ENCODE data around the gene C16orf92. TPM values are rescaled to one million over a fixed set of nuclear protein-coding genes. Genes with fewer than 3 reads are reported as not detected.
"Not testable (repeated sequence)": the region's sequence is repeated elsewhere in the genome, so short reads cannot be mapped to it uniquely, and the experiment has no call there.

Gene C16orf92
- total and polyA plus RNA-seq, 5 donors = not detected

DNA sequence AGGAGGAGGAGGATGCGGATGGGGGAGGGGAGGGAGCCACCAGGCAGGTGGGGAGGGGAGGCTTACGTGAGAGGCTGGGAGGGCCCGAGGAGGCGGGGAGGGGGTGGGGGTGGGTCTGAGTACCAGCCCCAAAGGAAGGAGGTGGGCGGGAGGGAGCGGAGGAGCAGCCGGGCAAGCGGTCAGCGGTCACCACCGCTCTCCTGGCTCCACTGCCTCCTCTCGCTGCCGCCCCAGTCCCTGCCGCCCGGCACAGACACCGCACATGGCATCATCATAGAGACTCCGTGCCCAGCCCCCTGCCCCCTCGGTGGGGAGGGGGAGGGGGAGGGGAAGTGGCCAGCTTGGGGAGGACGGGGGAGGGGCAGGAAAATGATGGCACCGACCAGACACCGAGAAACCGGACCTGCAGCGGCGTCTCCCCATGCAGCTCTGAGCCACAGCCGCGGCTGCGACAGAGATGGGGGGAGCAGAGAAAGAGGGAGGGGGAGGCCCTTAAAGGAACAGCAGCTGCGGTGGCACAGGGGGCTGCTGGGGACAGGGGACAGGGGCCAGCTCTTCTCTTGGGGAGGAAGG lies 7.9 kb downstream of the C16orf92 start, which contains the start of gene TLCD3B:
Gene TLCD3B (minus strand): TSS at position 431 of the 573 bp plus-strand sequence. CDS start 744 bp downstream, outside the sequence.
- DNase-seq = peak in 1 of 3 donors; percentile 54
- Histone ChIP-seq H3K4me1 (ENCODE audit: control insufficient read depth, insufficient read depth, low read length) (no peaks in the 10 kb centered on the region), H3K9me3 (ENCODE audit: control insufficient read depth, low read length) (no peaks in the 10 kb centered on the region), H3K4me3 (ENCODE audit: low read length) (no peak within 1 kb of the TSS), H3K27ac (ENCODE audit: low read length) (no peak within 1 kb of the TSS), H3K27me3 (ENCODE audit: control insufficient read depth, insufficient read depth) (no peaks in the 10 kb centered on the region)
- intact Hi-C loops (cut with DNase I) = no loop called here
- WGBS = 1% methylated on average over 27 of the region's 27 CpGs
- ATAC-seq = peak in 1 of 2 donors; percentile 15

DNA sequence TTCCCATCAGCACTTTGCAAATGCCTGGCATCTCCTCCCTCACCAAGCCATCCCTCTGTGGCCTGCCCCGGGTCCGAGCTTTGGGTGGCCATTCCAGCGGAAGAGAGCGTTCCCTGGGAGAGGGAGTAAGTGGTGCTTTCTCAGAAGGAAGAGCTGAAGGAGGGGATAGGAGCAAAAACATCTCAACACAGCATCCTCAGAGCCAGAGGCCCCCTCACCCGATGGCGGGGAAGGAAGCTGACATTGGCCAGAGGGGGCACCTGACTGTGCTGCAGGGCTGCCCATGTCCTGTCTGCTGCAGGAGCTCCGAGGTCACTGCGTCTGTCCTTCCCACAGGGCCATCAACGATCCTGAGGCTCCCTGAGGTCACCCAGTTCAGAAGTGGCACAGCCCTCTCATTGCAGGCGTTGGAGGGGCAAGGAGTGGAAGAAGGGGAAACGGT lies 8.5 kb downstream of the C16orf92 start:
- 20% methylated on average over 11 of the region's 11 CpGs for WGBS
- Histone ChIP-seq H3K4me3 (ENCODE audit: low read length) (no peak overlapping the region), H3K4me1 (ENCODE audit: control insufficient read depth, insufficient read depth, low read length) (no peaks in the 10 kb centered on the region), H3K27ac (ENCODE audit: low read length) (no peak overlapping the region), H3K27me3 (ENCODE audit: control insufficient read depth, insufficient read depth) (no peaks in the 10 kb centered on the region), H3K9me3 (ENCODE audit: control insufficient read depth, low read length) (no peaks in the 10 kb centered on the region)
- intact Hi-C loops (cut with DNase I) = no loop called here
- DNase-seq (no peak), ATAC-seq (no peak)

DNA sequence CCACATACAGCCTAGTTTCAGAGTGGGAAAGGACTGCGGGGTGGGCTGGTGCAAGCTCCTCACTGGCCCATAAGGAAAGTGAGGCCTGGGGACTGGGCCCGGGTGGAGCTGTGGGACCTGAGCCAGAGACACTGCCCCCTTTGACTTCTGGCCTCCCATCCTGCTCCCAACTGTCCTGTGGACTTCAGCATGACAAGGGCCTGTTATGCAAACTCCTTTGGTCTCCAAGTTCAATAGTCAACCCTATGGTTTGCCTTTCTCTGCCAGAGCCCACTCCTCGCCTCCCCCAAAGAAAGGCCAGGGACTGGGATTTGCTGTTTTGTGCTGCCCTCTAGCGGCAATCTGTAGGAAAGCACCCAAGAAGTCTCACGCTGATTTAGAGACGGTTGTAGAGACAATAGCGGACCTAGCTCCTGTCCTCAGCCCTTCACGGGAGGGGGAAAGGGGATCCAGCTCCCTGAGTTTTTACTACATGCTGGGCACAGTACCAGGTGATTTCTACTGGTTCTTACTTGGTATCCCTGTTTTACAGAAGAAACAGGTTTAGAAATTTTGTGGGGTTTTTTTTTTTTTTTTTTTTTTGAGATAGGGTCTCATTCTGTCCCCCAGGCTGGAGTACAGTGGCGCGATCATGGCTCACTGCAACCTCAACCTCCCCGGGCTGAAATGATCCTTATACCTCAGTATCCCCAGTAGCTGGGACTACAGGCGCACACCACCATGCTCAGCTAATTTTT lies 9.3 kb downstream of the C16orf92 start:
- WGBS = 25% methylated on average over 12 of the region's 12 CpGs
- H3K9me3 ChIP-seq (ENCODE audit: control insufficient read depth, low read length) = no peaks in the 10 kb centered on the region
- no peak overlapping the region for H3K27ac ChIP-seq (ENCODE audit: low read length)
- intact Hi-C loops (cut with DNase I) = no loop called here
- no peaks in the 10 kb centered on the region for H3K27me3 ChIP-seq (ENCODE audit: control insufficient read depth, insufficient read depth)
- ATAC-seq (no peak), DNase-seq (peak in 1 of 3 donors; percentile 40)
- H3K4me3 ChIP-seq (ENCODE audit: low read length) = no peak overlapping the region
- no peaks in the 10 kb centered on the region for H3K4me1 ChIP-seq (ENCODE audit: control insufficient read depth, insufficient read depth, low read length)

DNA sequence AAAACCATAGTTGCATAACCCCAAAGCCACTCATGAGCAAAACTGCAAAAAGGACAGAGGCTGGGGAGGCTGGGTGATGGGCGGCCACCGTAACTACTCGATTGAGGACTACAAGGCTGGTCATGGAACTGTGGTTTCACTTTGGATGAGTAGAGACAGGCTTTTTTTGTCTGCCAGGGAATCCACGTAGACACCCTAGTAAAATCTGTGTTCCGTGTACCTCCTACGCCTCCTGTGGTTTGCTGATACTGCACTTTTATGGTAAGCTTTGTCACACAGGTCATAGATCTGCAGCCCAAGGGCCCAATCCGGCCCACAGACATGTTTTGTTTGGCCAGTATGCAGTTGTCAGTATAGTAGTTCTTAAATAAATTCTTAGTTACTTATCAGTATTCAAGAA lies 10.3 kb downstream of the C16orf92 start:
- H3K4me3 ChIP-seq (ENCODE audit: low read length) = no peak overlapping the region
- no peaks in the 10 kb centered on the region for H3K27me3 ChIP-seq (ENCODE audit: control insufficient read depth, insufficient read depth)
- ATAC-seq (no peak), DNase-seq (no peak)
- WGBS = 68% methylated on average over 7 of the region's 7 CpGs
- intact Hi-C loops (cut with DNase I) = no loop called here
- no peaks in the 10 kb centered on the region for H3K4me1 ChIP-seq (ENCODE audit: control insufficient read depth, insufficient read depth, low read length)
- no peak overlapping the region for H3K27ac ChIP-seq (ENCODE audit: low read length)
- no peaks in the 10 kb centered on the region for H3K9me3 ChIP-seq (ENCODE audit: control insufficient read depth, low read length)

DNA sequence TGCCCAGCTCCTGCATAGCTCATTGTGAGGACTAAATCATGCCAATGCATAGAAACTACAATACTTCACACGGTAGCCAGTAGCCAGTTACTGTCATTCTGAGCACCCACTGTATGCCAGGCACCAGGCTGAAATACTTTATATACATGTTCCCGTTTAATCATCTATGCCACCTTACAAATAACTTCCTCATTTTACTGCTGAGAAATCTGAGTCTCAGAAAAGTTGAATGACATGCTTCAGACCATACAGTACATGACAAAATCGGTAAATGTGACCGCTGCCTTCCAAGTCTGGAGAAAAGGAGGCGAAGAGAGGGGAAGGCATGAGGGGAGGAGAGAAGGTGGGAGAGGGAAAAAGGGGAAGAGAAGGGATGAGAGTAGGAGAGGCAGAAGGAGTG lies 17.2 kb downstream of the C16orf92 start:
- Histone ChIP-seq H3K27me3 (ENCODE audit: control insufficient read depth, insufficient read depth) (no peaks in the 10 kb centered on the region), H3K9me3 (ENCODE audit: control insufficient read depth, low read length) (no peaks in the 10 kb centered on the region), H3K27ac (ENCODE audit: low read length) (no peak overlapping the region), H3K4me3 (ENCODE audit: low read length) (no peak overlapping the region), H3K4me1 (ENCODE audit: control insufficient read depth, insufficient read depth, low read length) (no peaks in the 10 kb centered on the region)
- WGBS = 68% methylated on average over 5 of the region's 5 CpGs
- intact Hi-C loops (cut with DNase I) = loop anchor here in 1 of 4 donors (5.0 kb wide), 1 partner anchor 52 kb away; the partner anchor contains the start of gene TBX6
- no peak for DNase-seq
- no peak for ATAC-seq

DNA sequence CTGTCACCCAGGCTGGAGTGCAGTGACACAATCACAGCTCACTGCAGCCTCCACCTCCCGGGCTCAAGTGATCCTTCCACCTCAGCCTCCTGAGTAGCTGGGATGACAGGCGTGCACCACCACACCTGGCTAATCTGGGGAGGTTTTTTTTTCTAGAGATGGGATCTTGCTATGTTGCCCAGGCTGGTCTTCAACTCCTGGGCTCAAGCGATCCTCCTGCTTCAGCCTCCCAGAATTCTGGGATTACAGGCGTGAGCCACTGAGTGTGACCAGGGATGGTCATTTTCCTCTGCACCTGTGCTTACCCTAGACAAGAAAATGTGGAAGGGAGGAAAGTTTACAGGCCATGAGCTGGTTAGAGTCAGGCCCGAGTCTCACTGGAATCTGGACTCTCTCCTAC lies 17.7 kb downstream of the C16orf92 start:
- not testable (repeated sequence) for H3K27ac ChIP-seq (ENCODE audit: low read length); H3K27me3 ChIP-seq (ENCODE audit: control insufficient read depth, insufficient read depth); DNase-seq; ATAC-seq; H3K9me3 ChIP-seq (ENCODE audit: control insufficient read depth, low read length); H3K4me1 ChIP-seq (ENCODE audit: control insufficient read depth, insufficient read depth, low read length); H3K4me3 ChIP-seq (ENCODE audit: low read length)
- intact Hi-C loops (cut with DNase I) = loop anchor here in 1 of 4 donors (5.0 kb wide), 1 partner anchor 52 kb away; the partner anchor contains the start of gene TBX6
- WGBS = 84% methylated on average over 5 of the region's 5 CpGs

DNA sequence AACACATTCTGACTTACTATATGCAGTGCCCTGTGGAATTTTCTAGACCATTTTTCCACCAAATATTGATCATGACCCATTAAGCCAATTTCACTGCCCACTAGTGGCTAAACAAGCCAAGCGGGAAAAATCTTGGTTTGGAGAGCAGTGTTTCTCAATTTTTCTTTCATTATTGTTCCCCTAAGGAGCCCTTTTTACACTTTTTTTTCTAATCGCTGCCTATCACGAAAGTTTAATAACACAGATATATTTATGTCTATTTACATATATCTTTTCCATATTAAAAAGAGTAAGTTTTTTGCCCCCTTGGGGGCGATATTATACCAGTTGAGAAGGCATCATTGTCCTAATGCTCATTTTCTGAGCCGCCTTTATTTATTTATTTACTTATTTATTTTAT lies 18.8 kb downstream of the C16orf92 start:
- ATAC-seq (no peak), DNase-seq (no peak)
- no peak overlapping the region for H3K27ac ChIP-seq (ENCODE audit: low read length)
- WGBS = 18% methylated on average over 5 of the region's 5 CpGs
- no peaks in the 10 kb centered on the region for H3K4me1 ChIP-seq (ENCODE audit: control insufficient read depth, insufficient read depth, low read length)
- intact Hi-C loops (cut with DNase I) = loop anchor here in 1 of 4 donors (5.0 kb wide), 1 partner anchor 50 kb away; the partner anchor contains the start of gene TBX6
- H3K4me3 ChIP-seq (ENCODE audit: low read length) = no peak overlapping the region
- no peaks in the 10 kb centered on the region for H3K9me3 ChIP-seq (ENCODE audit: control insufficient read depth, low read length)
- H3K27me3 ChIP-seq (ENCODE audit: control insufficient read depth, insufficient read depth) = no peaks in the 10 kb centered on the region

DNA sequence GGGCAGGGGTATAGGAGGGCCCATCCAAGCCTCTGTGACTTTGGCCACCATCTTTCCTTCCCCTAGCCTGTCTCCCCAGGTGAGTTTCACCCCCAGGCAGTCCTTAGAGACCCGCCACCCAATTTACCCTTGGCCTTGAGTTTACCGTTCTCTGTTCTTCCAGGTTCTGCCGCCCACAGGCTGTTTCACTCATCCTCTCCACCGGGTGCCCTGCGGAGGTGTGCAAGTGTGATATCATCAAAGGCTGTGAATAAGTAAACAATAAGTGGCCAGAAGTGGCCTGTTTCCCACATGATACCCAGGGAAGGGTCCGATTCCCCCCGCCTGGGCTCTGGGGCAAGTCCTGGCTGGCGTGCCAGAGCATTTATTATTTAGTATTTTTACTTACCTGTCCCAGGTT lies 23.2 kb downstream of the C16orf92 start:
- DNase-seq (peak in 1 of 3 donors; percentile 37), ATAC-seq (no peak)
- no peaks in the 10 kb centered on the region for H3K4me1 ChIP-seq (ENCODE audit: control insufficient read depth, insufficient read depth, low read length)
- no peaks in the 10 kb centered on the region for H3K9me3 ChIP-seq (ENCODE audit: control insufficient read depth, low read length)
- no peak overlapping the region for H3K27ac ChIP-seq (ENCODE audit: low read length)
- intact Hi-C loops (cut with DNase I) = no loop called here
- H3K4me3 ChIP-seq (ENCODE audit: low read length) = no peak overlapping the region
- no peaks in the 10 kb centered on the region for H3K27me3 ChIP-seq (ENCODE audit: control insufficient read depth, insufficient read depth)
- WGBS = 71% methylated on average over 8 of the region's 8 CpGs

DNA sequence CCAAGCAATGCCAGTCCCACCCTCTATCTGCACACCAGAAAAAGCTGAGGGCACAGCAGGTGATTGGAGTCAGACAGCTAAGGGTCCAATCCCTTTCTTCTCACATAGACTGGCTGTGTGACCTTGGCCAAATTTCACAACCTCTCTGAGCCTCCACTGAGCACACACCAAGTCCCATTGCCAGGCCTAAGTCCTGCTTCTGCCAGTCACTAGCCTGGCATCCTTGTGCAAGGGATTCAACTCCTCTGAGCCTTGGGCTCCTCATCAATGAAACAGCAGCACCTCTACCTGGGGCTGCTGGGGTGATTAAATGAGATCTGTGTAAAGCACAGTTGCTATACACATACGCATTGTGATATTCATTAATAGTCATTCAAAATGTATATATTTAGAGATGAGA lies 23.6 kb downstream of the C16orf92 start:
- DNase-seq (no peak), ATAC-seq (no peak)
- Histone ChIP-seq H3K4me3 (ENCODE audit: low read length) (no peak overlapping the region), H3K27me3 (ENCODE audit: control insufficient read depth, insufficient read depth) (no peaks in the 10 kb centered on the region), H3K27ac (ENCODE audit: low read length) (no peak overlapping the region), H3K4me1 (ENCODE audit: control insufficient read depth, insufficient read depth, low read length) (no peaks in the 10 kb centered on the region), H3K9me3 (ENCODE audit: control insufficient read depth, low read length) (no peaks in the 10 kb centered on the region)
- intact Hi-C loops (cut with DNase I) = no loop called here
- WGBS = 86% methylated on average over 1 of the region's 1 CpG

DNA sequence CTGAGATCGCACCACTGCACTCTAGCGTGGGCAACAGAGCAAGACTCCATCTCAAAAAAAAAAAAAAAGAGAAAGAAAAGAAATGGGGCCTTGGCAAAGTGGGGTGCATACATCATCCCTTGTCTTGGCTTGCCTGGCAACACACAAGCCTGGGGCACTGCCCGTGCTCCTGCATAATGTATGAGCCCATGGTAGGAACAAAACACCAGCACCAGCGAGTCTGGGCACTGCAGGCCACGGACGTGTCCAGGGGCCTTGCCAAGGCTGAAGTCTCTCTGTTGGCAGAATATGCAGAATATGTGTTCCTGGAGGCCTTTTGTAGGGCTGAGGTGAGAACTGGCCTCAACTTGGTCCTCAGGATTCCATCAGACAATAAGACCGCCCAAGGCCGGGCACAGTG lies 26.9 kb downstream of the C16orf92 start:
- DNase-seq (peak in 1 of 3 donors; percentile 32), ATAC-seq (no peak)
- no peaks in the 10 kb centered on the region for H3K4me1 ChIP-seq (ENCODE audit: control insufficient read depth, insufficient read depth, low read length)
- no peak overlapping the region for H3K4me3 ChIP-seq (ENCODE audit: low read length)
- H3K27me3 ChIP-seq (ENCODE audit: control insufficient read depth, insufficient read depth) = no peaks in the 10 kb centered on the region
- no peak overlapping the region for H3K27ac ChIP-seq (ENCODE audit: low read length)
- no peaks in the 10 kb centered on the region for H3K9me3 ChIP-seq (ENCODE audit: control insufficient read depth, low read length)
- intact Hi-C loops (cut with DNase I) = no loop called here
- 92% methylated on average over 8 of the region's 8 CpGs for WGBS

DNA sequence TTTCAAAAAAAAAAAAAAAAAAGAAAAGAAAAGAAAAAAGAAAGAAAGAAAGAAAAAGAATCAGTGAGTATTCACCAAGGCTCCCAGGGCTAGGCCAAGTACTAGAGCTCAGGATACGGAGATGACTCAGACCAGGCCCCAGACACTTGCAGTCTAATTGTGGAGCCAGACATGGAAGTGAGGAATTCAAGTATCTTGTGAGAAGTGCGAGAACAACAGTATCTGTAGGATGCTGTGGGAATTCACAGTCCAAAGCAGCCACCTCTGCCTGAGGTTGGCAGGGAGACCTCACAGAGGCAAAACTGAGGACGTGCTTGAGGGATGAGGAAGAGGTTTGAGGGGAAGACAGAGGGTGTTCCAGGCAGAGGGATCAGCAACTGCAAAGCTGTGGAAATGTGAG lies 28.5 kb downstream of the C16orf92 start:
- ATAC-seq = no peak
- DNase-seq = peak in 1 of 3 donors; percentile 5
- intact Hi-C loops (cut with DNase I) = no loop called here
- Histone ChIP-seq H3K4me3 (ENCODE audit: low read length) (no peak overlapping the region), H3K27me3 (ENCODE audit: control insufficient read depth, insufficient read depth) (no peaks in the 10 kb centered on the region), H3K9me3 (ENCODE audit: control insufficient read depth, low read length) (no peaks in the 10 kb centered on the region), H3K27ac (ENCODE audit: low read length) (no peak overlapping the region), H3K4me1 (ENCODE audit: control insufficient read depth, insufficient read depth, low read length) (no peaks in the 10 kb centered on the region)
- WGBS = 78% methylated on average over 3 of the region's 3 CpGs

Data from right cardiac atrium (tissue), 5 donors.